HEK293 (cell line): ENCODE results near the gene RAET1L.

Experiments
- CTCF ChIA-PET: fragments of 350-600 bp; formaldehyde crosslinking; extraction: SDS; loops from one replicate; lab custom pipeline; 2021; ENCODE audit warnings: antibody characterized with exemption; lab: Yijun Ruan, JAX
- POLR2A ChIA-PET: fragments of 300-600 bp; formaldehyde crosslinking; extraction: SDS; loops from one replicate; lab custom pipeline; 2020; ENCODE audit warnings: antibody characterized with exemption, inconsistent platforms; lab: Yijun Ruan, JAX
- H3K27ac ChIP-seq: fragments of 200-500 bp; sonication (Bioruptor generic); 2 replicates; pipeline ENCODE4 v1.5.1; 2014; ENCODE audit warnings: low read depth, low read length, control low read depth, inconsistent platforms; ENCODE audit errors: extremely low read depth
- H3K36me3 ChIP-seq, 2 experiments: fragments of 200-500 bp in 1 of 2; sonication (Bioruptor generic) in 1 of 2; 1 replicate in 1 of 2; 2 replicates in 1 of 2; pipeline ENCODE4 v1.5.1; 2014 to 2017; ENCODE audit warnings: inconsistent platforms in 2 of 2, low read length in 2 of 2; ENCODE audit not compliant: control insufficient read depth in 2 of 2, insufficient read depth in 1 of 2
- H3K4me1 ChIP-seq: fragments of 200-500 bp; sonication (Bioruptor generic); 2 replicates; pipeline ENCODE4 v1.5.1; 2014; ENCODE audit warnings: mild to moderate bottlenecking, low read length, inconsistent platforms; ENCODE audit not compliant: control insufficient read depth, insufficient read depth
- H3K4me3 ChIP-seq: 2 replicates; pipeline ENCODE4 v1.5.1; 2011; ENCODE audit warnings: low read depth, mild to moderate bottlenecking, control low read depth, low read length, moderate library complexity
- H3K9me3 ChIP-seq: fragments of 200-500 bp; sonication (Bioruptor generic); 2 replicates; pipeline ENCODE4 v1.5.1; 2014; ENCODE audit warnings: low read depth, low read length, inconsistent platforms; ENCODE audit not compliant: control insufficient read depth, insufficient read depth
- ATF2 ChIP-seq: fragments of 450-650 bp; formaldehyde crosslinking; IDR thresholded peaks from 2 replicates; pipeline ENCODE4 v1.5.1; 2016; ENCODE audit warnings: missing biosample characterization, missing genetic modification characterization, low read depth
- GLI2 ChIP-seq: fragments of 450-650 bp; formaldehyde crosslinking; IDR thresholded peaks from 2 replicates; pipeline ENCODE4; 2017; ENCODE audit warnings: missing biosample characterization, missing genetic modification characterization, low read depth, borderline replicate concordance
- KLF1 ChIP-seq: fragments of 450-650 bp; formaldehyde crosslinking; IDR thresholded peaks from 2 replicates; pipeline ENCODE4 v1.5.1; 2016; ENCODE audit warnings: missing biosample characterization, missing genetic modification characterization
- KLF16 ChIP-seq: fragments of 450-650 bp; formaldehyde crosslinking; IDR thresholded peaks from 2 replicates; pipeline ENCODE4 v1.5.1; 2017; ENCODE audit warnings: missing biosample characterization, missing genetic modification characterization
- KLF9 ChIP-seq: fragments of 450-650 bp; formaldehyde crosslinking; IDR thresholded peaks from 2 replicates; pipeline ENCODE4 v1.5.1; 2016; ENCODE audit warnings: missing biosample characterization, missing genetic modification characterization, low read depth
- RBAK ChIP-seq: fragments of 450-650 bp; formaldehyde crosslinking; IDR thresholded peaks from 2 replicates; pipeline ENCODE4 v1.5.1; 2016; ENCODE audit warnings: missing biosample characterization, missing genetic modification characterization
- SCRT2 ChIP-seq: fragments of 450-650 bp; formaldehyde crosslinking; IDR thresholded peaks from 2 replicates; pipeline ENCODE4 v1.5.1; 2016; ENCODE audit warnings: missing biosample characterization, missing genetic modification characterization
- ZBTB49 ChIP-seq: fragments of 450-650 bp; formaldehyde crosslinking; IDR thresholded peaks from 2 replicates; pipeline ENCODE4 v1.5.1; 2016; ENCODE audit warnings: missing biosample characterization, missing genetic modification characterization, low read depth
- ZNF157 ChIP-seq: fragments of 450-650 bp; formaldehyde crosslinking; IDR thresholded peaks from 2 replicates; pipeline ENCODE4 v1.5.1; 2016; ENCODE audit warnings: missing biosample characterization, missing genetic modification characterization
- ZNF24 ChIP-seq: fragments of 450-650 bp; formaldehyde crosslinking; IDR thresholded peaks from 2 replicates; pipeline ENCODE4 v1.5.1; 2016; ENCODE audit warnings: missing biosample characterization, missing genetic modification characterization
- ZNF514 ChIP-seq: fragments of 450-650 bp; formaldehyde crosslinking; IDR thresholded peaks from 2 replicates; pipeline ENCODE4 v1.5.1; 2016; ENCODE audit warnings: missing biosample characterization, missing genetic modification characterization
- ZNF521 ChIP-seq: fragments of 450-650 bp; formaldehyde crosslinking; IDR thresholded peaks from 2 replicates; pipeline ENCODE4 v1.5.1; 2017; ENCODE audit warnings: missing biosample characterization, mild to moderate bottlenecking, missing genetic modification characterization
- ZNF529 ChIP-seq: fragments of 450-650 bp; formaldehyde crosslinking; IDR thresholded peaks from 2 replicates; pipeline ENCODE4 v1.5.1; 2017; ENCODE audit warnings: missing genetic modification characterization, missing biosample characterization; ENCODE audit not compliant: insufficient replicate concordance
- ZNF600 ChIP-seq: fragments of 450-650 bp; formaldehyde crosslinking; IDR thresholded peaks from 2 replicates; pipeline ENCODE4 v1.5.1; 2016; ENCODE audit warnings: missing biosample characterization, missing genetic modification characterization
- ZNF621 ChIP-seq: fragments of 450-650 bp; formaldehyde crosslinking; IDR thresholded peaks from 2 replicates; pipeline ENCODE4 v1.5.1; 2017; ENCODE audit warnings: missing biosample characterization, missing genetic modification characterization
- ZNF623 ChIP-seq: fragments of 450-650 bp; formaldehyde crosslinking; IDR thresholded peaks from 2 replicates; pipeline ENCODE4 v1.5.1; 2016; ENCODE audit warnings: missing biosample characterization, missing genetic modification characterization
- ZNF777 ChIP-seq: fragments of 450-650 bp; formaldehyde crosslinking; IDR thresholded peaks from 2 replicates; pipeline ENCODE4 v1.5.1; 2017; ENCODE audit warnings: missing biosample characterization, missing genetic modification characterization, borderline replicate concordance
- ZNF843 ChIP-seq: fragments of 450-650 bp; formaldehyde crosslinking; IDR thresholded peaks from 2 replicates; pipeline ENCODE4 v1.5.1; 2016; ENCODE audit warnings: missing biosample characterization, missing genetic modification characterization
- TF ChIP-seq, protein P1 (sequence below): fragments of 450-650 bp; formaldehyde crosslinking; IDR thresholded peaks from 2 replicates; pipeline ENCODE4 v1.5.1; 2016; ENCODE audit warnings: missing biosample characterization, missing genetic modification characterization

The RAET1L gene

GRCh38 chr6:150029276-150029675, 3.9 kb upstream of the RAET1L start:
- POLR2A ChIA-PET, result no interaction called here
- Histone ChIP-seq H3K36me3 (no peaks in the 10 kb centered on the region), H3K4me1 (no peaks in the 10 kb centered on the region), H3K27ac (no peak overlapping the region), H3K4me3 (no peak overlapping the region), H3K9me3 (no peaks in the 10 kb centered on the region)
- CTCF ChIA-PET, result no interaction called here
- TF ChIP-seq ZBTB49 (tag by site-specific recombination) (no peak), ZNF529 (tag by site-specific recombination) (no peak), KLF16 (no peak), ZNF24 (no peak), SCRT2 (no peak), ZNF521 (tag by site-specific recombination) (no peak), ZNF843 (tag by site-specific recombination) (no peak), ZNF777 (tag by site-specific recombination) (no peak), GLI2 (tag by site-specific recombination) (no peak)

GRCh38 chr6:150028799-150029198, 3.5 kb upstream of the RAET1L start:
- no peak overlapping the region for H3K27ac ChIP-seq
- no peaks in the 10 kb centered on the region for H3K9me3 ChIP-seq
- H3K36me3 ChIP-seq, result no peaks in the 10 kb centered on the region
- no peak overlapping the region for H3K4me3 ChIP-seq
- CTCF ChIA-PET, result no interaction called here
- TF ChIP-seq RBAK (tag by site-specific recombination) (no peak), ZNF157 (tag by site-specific recombination) (peak; percentile 59; the same call in 1 of the 2 replicates), KLF9 (tag by site-specific recombination) (peak; percentile 64), KLF1 (tag by site-specific recombination) (0 out of 2 replicates have a peak, but pooled peaks have one; percentile 43), ZNF623 (tag by site-specific recombination) (no peak), ZNF621 (tag by site-specific recombination) (no peak)
- TF ChIP-seq, protein P1, sequence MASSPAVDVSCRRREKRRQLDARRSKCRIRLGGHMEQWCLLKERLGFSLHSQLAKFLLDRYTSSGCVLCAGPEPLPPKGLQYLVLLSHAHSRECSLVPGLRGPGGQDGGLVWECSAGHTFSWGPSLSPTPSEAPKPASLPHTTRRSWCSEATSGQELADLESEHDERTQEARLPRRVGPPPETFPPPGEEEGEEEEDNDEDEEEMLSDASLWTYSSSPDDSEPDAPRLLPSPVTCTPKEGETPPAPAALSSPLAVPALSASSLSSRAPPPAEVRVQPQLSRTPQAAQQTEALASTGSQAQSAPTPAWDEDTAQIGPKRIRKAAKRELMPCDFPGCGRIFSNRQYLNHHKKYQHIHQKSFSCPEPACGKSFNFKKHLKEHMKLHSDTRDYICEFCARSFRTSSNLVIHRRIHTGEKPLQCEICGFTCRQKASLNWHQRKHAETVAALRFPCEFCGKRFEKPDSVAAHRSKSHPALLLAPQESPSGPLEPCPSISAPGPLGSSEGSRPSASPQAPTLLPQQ, result no peak
- TF ChIP-seq, all 188 proteins: peak for 3
- no peaks in the 10 kb centered on the region for H3K4me1 ChIP-seq
- POLR2A ChIA-PET, result no interaction called here

- H3K9me3 ChIP-seq, result no peaks in the 10 kb centered on the region
- no peaks in the 10 kb centered on the region for H3K4me1 ChIP-seq
- H3K4me3 ChIP-seq, result no peak overlapping the region
- no peak overlapping the region for H3K27ac ChIP-seq
- TF ChIP-seq ATF2 (tag by site-specific recombination) (no peak), ZNF600 (tag by site-specific recombination) (peak; percentile 13; the same call in 1 of the 2 replicates), ZNF514 (no peak)
- H3K36me3 ChIP-seq, result no peaks in the 10 kb centered on the region
- ChIA-PET POLR2A (no interaction called here), CTCF (no interaction called here)
Measured at GRCh38 chr6:150027806-150028565, 2.7 kb upstream of the RAET1L start.
